HT1080 (cell line): Measurements from ENCODE around the gene ANGPT4. TPM values are rescaled to one million over a fixed set of nuclear protein-coding genes. Genes with fewer than 3 reads are reported as not detected.

Source experiments
- DNase-seq: peaks from one replicate; pipeline ENCODE4 v3.0.0-alpha.2; 2015; ENCODE audit warnings: low read depth
- polyA plus RNA-seq, 2 experiments: library from polyadenylated mRNA; depleted of rRNA; stranded (reverse); fragments of >200 nt; gene quantifications; 2 replicates each; pipeline ENCODE4 v1.2.3, GENCODE V29; 2015
- total RNA-seq: library from RNA; depleted of rRNA; stranded (reverse); fragments of >200 nt; shearing (Covaris generic); gene quantifications from 2 replicates; pipeline ENCODE4 v1.2.3, GENCODE V29; 2014; rRNA removed

Gene ANGPT4
- 0.02 TPM in 1 of 2 replicates, not detected in the other for total RNA-seq
- polyA plus RNA-seq (2015; cell fraction: cytosol; rRNA removed) = 0.01 TPM in 1 of 2 replicates, not detected in the other
- 0.02 TPM in 1 of 2 replicates, not detected in the other for polyA plus RNA-seq (2015; cell fraction: nucleus; rRNA removed)

DNA sequence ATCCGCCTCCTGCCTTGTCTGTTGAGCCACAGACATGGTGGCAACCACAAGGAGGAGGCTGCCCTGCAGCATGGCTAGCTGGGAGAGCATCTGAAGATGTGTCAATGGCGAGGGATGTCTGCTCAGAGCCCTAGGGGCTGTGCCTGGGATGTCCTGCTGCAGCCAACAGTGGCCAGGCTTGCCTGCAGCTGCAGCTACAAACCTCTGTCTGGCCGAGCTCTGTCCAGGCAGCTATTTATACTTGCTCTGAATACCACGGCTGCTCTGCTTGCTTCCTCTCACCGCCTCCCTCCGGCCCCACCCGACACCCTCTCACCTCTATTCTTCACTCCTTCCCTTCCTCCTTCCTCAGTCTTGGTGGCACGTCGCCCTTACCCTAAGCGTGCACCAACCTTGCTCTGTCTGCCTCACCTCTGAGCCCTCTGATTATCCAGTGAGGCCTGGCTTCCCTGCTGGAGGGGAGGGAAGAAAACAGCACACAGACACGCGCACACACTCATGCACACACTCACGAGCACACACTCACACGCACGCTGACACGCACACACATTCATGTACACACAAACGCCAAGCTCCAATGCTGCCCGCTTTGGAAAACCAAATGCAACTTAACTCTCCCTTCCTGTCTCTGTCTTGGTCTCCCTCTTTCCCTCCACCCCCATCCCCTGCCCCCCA lies at the start of gene ANGPT4:
Gene ANGPT4 (minus strand): TSS at position 210 of the 675 bp plus-strand sequence. CDS start 120 bp downstream, at position 90.
- DNase-seq = no peak

DNA sequence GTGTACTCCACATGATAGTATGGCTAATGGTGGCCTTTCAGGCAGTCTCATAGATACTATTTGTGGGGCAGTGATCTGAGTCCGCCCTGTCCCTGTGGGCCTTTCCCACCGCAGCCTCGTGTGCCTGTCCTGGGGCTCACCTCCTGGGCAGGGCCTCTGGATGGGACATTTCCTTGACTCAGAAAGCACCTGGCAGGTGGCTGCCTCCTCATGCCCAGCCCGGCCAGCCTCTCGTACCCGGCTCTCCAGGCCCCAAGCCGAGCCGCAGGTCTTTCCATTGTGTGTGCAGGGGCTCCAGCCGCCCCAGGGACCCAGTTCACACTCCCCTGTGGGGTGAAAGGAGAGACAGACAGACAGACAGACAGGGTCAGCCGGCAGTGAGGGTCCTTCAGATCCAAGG lies 47.7 kb upstream of the ANGPT4 start:
- no peak for DNase-seq

- no peak for DNase-seq
These were observed 46.5 kb upstream of the ANGPT4 start for GRCh38 chr20:962683-963082.

DNA sequence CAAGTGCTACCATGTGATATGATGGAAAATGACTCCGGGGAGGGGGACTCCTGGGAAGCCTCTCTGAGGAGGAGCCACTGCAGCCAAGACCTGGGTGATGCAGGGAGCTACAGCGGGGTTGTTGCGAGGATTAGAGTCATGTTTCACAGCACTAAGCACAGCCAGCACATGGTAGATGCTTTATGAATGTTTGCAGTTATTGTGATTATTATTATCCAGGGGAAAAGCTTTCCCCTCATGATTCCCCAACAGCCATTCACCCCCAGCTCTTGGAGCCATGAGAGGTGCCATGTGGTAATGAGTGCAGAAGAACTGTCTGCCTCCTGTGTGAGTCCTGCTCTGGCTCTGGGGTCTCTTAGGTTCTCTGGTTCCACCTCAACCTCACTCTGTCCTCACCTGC lies 46.1 kb upstream of the ANGPT4 start:
- DNase-seq = no peak

- no peak for DNase-seq
These were observed 45.6 kb upstream of the ANGPT4 start for GRCh38 chr20:961768-962167.

DNA sequence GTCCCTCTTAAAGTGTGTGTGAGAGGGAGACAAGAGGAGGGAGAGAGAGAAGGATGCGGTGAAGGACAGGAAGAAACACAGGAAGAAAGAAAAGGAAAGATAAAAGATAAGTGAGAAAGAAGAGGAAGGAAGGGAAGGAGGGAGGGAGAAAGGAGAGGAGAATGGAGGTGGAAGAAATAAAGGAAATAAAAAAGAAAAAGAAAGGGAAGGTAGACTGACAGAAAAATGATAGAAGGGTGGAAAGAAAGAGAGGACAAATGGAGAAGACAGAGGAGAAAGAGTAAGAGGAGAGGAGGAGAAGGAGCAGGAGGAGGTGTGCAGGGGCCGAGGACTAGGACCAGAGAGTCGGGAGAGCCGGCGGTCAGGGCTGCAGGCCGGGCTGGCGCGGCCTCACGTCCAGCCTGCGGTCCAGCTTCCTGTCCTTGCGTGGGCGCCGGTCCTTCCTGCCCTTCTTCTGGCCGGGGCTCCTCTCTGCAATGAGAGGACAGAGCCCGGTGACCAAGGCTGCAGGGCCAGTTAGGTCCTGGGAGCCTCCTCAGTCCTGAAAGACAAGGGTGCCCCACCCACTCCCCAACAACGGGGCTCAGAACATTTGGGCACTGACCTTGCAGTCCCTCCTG lies 44.0 kb upstream of the ANGPT4 start:
- no peak for DNase-seq

- DNase-seq = no peak
These were observed 43.0 kb upstream of the ANGPT4 start for GRCh38 chr20:958936-959815.

DNA sequence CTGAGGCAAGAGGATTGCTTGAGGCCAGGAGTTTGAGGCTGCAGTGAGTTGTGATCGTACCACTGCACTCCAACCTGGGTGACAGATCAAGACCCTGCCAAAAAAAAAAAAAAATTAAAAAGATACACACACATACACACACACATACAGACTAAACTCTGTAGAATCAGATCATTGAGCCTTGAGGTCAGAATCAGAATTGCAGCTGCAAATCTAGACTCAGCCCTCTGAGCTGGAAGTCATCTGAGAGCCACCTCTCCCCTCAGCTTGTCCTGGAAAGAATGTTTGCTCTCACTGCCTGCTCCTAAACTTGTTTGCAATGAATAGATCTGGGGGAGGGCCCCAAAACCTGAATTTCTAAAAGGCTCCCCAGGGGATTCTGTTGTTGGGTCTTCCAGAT lies 41.4 kb upstream of the ANGPT4 start:
- no peak for DNase-seq

DNA sequence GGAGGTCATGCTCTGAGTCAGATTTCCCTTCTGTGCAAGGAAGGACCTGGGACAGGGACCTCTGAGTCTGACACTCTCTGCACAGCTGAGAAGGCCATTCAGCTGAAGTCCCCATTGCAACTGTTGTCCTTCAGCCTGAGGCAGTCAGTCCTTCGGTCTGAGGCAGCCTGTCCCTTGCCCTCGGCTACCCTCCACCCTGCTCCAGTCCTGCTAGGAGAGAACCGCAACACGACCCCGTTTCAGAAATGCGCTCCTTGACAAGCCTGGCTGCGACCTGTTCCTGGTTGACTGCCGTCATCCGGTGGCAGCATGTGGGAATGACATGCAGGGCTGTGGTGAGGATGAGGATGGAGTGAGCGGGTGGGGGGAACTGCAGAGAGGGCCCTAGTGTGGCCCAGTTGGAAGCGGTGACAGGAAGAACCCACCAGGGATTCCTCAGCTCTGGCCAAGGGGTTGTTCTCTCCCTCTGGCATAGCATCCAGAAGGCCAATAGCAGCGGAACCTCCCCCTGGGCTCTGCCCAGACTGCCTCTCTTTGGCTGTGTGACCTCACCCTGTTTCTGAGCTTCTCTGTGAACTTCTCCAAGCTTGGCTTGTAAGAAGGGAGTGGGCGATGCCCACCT lies 40.3 kb upstream of the ANGPT4 start:
- DNase-seq = peak; percentile 58

GRCh38 chr20:955656-956055 lies 39.5 kb upstream of the ANGPT4 start:
- DNase-seq = no peak

GRCh38 chr20:955111-955510 lies 39.0 kb upstream of the ANGPT4 start:
- DNase-seq = no peak

DNA sequence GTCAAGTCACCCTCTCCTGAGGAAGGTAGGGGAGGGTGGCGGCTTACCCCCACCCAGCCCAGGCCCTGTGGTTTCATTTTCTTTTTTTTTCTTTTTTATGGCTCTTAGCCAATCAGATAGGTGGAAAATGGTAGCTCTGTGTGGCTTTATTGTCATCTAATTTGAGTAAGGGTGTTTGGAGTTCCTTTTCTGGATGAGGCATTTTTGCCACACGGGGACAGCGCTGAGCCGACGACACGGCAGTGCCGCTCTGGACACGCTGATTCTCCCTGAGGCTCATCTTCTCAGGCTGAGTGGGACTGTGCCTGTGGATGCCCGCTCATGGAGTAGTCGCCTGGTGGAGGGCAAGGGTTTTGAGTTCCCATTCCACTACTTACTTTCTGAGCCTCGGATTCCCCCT lies 37.6 kb upstream of the ANGPT4 start:
- no peak for DNase-seq

GRCh38 chr20:952196-952795 lies 36.2 kb upstream of the ANGPT4 start:
- no peak for DNase-seq

DNA sequence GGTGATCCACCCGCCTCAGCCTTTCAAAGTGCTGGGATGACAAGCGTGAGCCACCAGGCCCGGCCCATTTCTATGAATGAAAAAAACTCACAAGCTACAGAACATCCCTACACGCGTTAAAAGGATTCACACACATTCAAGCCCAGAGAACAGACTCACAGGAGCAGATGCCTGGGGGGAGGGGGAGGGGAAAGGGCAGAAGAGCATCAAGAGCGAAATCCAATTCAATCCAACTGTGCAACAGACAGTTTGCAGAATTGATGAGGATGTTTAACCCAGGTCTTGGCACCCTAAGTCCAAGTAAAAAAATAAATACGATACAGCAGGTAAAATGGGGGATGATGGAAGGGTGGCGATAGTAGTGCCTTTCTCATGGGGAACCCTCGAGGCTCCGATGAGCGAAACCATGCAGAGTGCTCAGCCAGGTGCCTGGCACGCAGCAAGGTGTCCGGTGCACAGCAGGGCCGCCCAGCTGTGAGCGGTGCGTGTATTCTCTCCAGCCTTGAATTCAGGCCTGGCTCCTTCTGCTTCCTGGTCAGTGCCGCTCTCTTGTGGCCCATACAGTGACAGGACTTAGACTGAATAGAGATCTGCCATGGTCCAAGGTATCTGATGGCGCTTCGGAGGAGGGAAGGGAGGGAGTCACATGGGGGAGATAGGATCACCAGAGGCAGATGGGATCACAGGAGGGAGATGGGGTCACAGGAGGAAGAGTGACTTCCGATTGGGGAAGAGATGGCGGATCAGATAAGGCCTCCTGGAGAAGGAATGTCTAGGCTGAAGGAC lies 35.4 kb upstream of the ANGPT4 start:
- no peak for DNase-seq

DNA sequence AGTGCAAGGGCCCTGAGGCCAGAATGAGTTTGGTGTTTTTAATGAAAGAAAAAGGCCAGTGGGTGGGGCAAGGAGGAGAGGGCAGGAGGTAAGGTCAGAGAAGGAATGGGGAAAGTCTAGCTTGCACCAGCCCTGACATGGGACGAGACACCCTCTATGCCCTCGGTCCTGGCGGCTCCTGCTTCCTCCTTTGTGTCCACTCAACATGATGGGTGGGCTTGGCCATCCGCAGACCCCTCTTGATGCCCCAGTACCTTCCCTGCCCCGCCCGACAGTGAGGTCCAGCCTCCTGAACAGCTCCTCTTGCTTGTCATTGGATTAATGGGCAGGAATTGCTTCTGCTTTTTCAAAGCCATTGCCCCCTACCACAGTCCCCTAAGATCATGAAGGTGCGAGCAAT lies 33.6 kb upstream of the ANGPT4 start:
- DNase-seq = no peak

DNA sequence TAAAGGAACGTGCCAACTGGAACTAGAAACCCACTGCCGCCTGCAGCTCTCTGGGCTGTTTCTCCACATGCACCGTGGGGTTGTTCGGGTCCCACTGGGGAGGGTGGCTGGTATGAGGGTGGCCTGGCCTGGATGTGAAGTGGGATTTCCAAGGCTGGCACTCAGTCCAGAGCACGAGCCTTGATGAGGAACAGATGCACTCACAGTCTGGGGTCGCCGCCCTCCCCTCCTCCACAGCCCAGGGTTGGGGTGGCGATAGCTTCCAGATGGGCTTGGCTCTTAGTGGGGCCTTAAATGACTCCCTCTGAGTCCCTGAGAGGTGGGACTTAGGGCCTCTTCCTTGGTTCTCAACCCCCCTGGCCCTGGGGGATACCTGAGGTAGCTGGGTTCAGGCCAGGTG lies 30.7 kb upstream of the ANGPT4 start:
- no peak for DNase-seq

- DNase-seq = no peak
These were observed 29.7 kb upstream of the ANGPT4 start for GRCh38 chr20:945841-946240.

DNA sequence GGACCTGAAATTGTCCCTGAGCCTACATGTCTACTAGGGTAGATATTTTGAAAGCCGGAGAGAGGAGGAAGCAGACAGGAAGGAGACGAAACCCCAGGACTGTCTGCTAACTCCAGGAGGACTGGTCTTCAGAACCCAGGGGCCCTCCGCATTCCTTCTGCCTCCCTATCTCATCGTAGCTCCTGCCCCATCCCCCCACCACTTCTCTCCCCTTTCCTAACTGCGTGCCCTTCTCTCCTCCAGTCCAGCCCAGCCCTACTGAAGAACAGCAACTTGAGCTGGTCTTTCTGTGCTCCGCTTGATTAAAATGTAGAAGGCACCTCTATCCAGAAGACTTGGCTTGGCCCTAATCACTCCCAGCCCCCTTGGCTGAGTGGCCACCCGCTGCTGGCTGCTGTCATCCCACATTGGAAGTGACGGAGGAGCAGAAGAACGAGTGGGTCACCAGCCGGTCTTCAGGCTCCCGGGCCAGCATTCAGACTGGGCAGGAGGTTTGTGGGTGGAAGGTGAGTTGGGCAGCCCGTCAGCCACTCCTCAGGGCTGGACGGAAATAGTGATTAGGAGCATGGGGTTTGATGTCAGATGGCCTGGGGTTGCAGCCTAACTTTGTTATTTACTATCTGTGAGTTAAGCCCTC lies 28.8 kb upstream of the ANGPT4 start:
- DNase-seq = no peak

- DNase-seq = no peak
These were observed 28.0 kb upstream of the ANGPT4 start for GRCh38 chr20:944148-944547.

DNA sequence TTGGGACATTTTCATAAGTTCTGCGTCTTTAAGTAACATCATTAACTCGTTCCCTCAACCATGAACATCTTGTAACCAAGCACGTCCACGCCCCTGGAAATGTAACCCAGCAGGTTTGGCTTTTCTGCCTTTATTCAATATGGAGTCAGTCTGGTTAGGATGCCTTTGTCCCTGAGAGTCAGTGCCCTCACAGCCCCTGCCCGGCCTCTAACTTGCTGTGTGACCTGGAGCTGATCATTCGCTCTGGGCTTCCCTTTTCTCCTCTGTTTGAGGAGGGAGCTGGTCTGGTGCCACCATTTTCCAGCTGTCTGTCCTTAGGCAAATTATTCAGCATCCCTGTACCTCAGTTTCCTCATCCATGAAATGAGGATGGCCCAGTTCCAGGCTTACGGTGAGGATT lies 26.5 kb upstream of the ANGPT4 start:
- no peak for DNase-seq
